Esophagus squamous epithelium (tissue), 4 donors: ENCODE measurements around the gene OR10H5.
"Not testable (repeated sequence)": the region's sequence is repeated elsewhere in the genome, so short reads cannot be mapped to it uniquely, and the experiment has no call there.

Source experiments
- CTCF ChIP-seq, 6 experiments: fragments of 450-650 bp in 4 of 6; fragments of 200-600 bp in 2 of 6; sonication (generic) in 2 of 6; IDR thresholded peaks; one replicate each; pipeline ENCODE4 v1.5.1; 2016 to 2019; ENCODE audit warnings: antibody characterized with exemption in 6 of 6, mild to moderate bottlenecking in 4 of 6, moderate library complexity in 4 of 6
- POLR2A ChIP-seq, 4 donors: fragments of 450-650 bp; IDR thresholded peaks; one replicate each; pipeline ENCODE4 v1.6.1; 2017; ENCODE audit warnings: antibody characterized with exemption in 4 of 4, mild to moderate bottlenecking in 4 of 4, moderate library complexity in 3 of 4

GRCh38 chr19:15835565-15836329, 48.3 kb downstream of the OR10H5 start:
- not testable (repeated sequence) for TF ChIP-seq POLR2A, CTCF (IDR thresholded peaks at IDR 0.05)
